OCI-LY7 (cell line): ENCODE measurements around the gene STAT5A. TPM values are rescaled to one million over a fixed set of nuclear protein-coding genes. Genes with fewer than 3 reads are reported as not detected.
"Not testable (repeated sequence)": the region's sequence is repeated elsewhere in the genome, so short reads cannot be mapped to it uniquely, and the experiment has no call there.

Experiments
- Bru-seq: library from RNA; stranded (reverse); fragments of 400-500 nt; gene quantifications from one replicate; lab custom pipeline; 2021; lab: Mats Ljungman, UMichigan
- BruChase-seq, 2 experiments: library from RNA; stranded (reverse); fragments of 400-500 nt; gene quantifications; one replicate each; lab custom pipeline; 2021; lab: Mats Ljungman, UMichigan
- BruUV-seq: library from RNA; stranded (reverse); fragments of 400-500 nt; replicated peaks from 2 replicates; lab custom pipeline; 2021; lab: Mats Ljungman, UMichigan
- CTCF ChIA-PET: fragments of 300-600 bp; sonication (Branson Sonifier 250); formaldehyde crosslinking; loops from one replicate; lab custom pipeline; 2022; ENCODE audit warnings: antibody characterized with exemption; ENCODE audit not compliant: unreplicated experiment; lab: Charles Lee
- POLR2A ChIA-PET: fragments of 300-600 bp; sonication (Branson Sonifier 250); formaldehyde crosslinking; loops from one replicate; lab custom pipeline; 2022; ENCODE audit warnings: antibody characterized with exemption; lab: Charles Lee
- DNase-seq: peaks from one replicate; pipeline ENCODE4 v3.0.0-alpha.2; 2015; ENCODE audit warnings: low spot score
- H2AFZ ChIP-seq: fragments of 200-600 bp; sonication (generic), shearing (Covaris generic); 2 replicates; pipeline ENCODE4 v1.6.1; 2014; ENCODE audit warnings: mild to moderate bottlenecking, antibody characterized with exemption, low read length, moderate library complexity
- H3K27ac ChIP-seq: fragments of 200-600 bp; sonication (generic); 2 replicates; pipeline ENCODE4 v1.5.1; 2014; ENCODE audit warnings: mixed run types, low read depth, mild to moderate bottlenecking, moderate library complexity, low read length, inconsistent platforms; ENCODE audit not compliant: poor library complexity, severe bottlenecking
- H3K36me3 ChIP-seq: fragments of 200-600 bp; sonication (generic); 2 replicates; pipeline ENCODE4 v1.6.1; 2014; ENCODE audit warnings: mild to moderate bottlenecking, antibody characterized with exemption, low read length, moderate library complexity, mixed read lengths; ENCODE audit not compliant: insufficient read depth
- H3K4me1 ChIP-seq: fragments of 200-600 bp; sonication (generic); 2 replicates; pipeline ENCODE4 v1.5.1; 2014; ENCODE audit warnings: mild to moderate bottlenecking, low read length; ENCODE audit not compliant: insufficient read depth, poor library complexity, severe bottlenecking
- H3K4me2 ChIP-seq: fragments of 200-600 bp; sonication (generic); 2 replicates; pipeline ENCODE4 v1.6.1; 2014; ENCODE audit warnings: mild to moderate bottlenecking, low read length
- H3K4me3 ChIP-seq: fragments of 200-600 bp; sonication (generic); 2 replicates; pipeline ENCODE4 v1.5.1; 2014; ENCODE audit warnings: mild to moderate bottlenecking, low read depth, low read length; ENCODE audit not compliant: poor library complexity, severe bottlenecking
- H3K79me2 ChIP-seq: fragments of 200-600 bp; sonication (generic); 2 replicates; pipeline ENCODE4 v1.6.1; 2016; ENCODE audit warnings: low read depth, mild to moderate bottlenecking, low read length, moderate library complexity, mixed read lengths; ENCODE audit not compliant: insufficient read depth
- H3K9me2 ChIP-seq: fragments of 200-600 bp; sonication (generic); 2 replicates; pipeline ENCODE4 v1.6.1; 2016; ENCODE audit warnings: mild to moderate bottlenecking, low read length, mixed read lengths; ENCODE audit not compliant: insufficient read depth
- H3K9me3 ChIP-seq: fragments of 200-600 bp; sonication (generic); 2 replicates; pipeline ENCODE4 v1.6.1; 2014; ENCODE audit warnings: mild to moderate bottlenecking, mixed run types, low read length, mixed read lengths
- H4K20me1 ChIP-seq: fragments of 200-600 bp; sonication (generic); 2 replicates; pipeline ENCODE4 v1.6.1; 2014; ENCODE audit warnings: mild to moderate bottlenecking, antibody characterized with exemption, low read length, moderate library complexity, mixed read lengths; ENCODE audit not compliant: insufficient read depth
- EZH2phosphoT487 ChIP-seq: fragments of 200-600 bp; sonication (generic); IDR thresholded peaks from 2 replicates; pipeline ENCODE4 v1.6.1; 2018; ENCODE audit warnings: low read depth, borderline replicate concordance, mild to moderate bottlenecking, mixed run types, antibody characterized with exemption, low read length, moderate library complexity, mixed read lengths
- intact Hi-C: fragments of 100-400 bp; cut with micrococcal nuclease; formaldehyde crosslinking; loops from one replicate; pipeline ENCODE4 v1.10.0; 2022; ENCODE audit not compliant: unreplicated experiment
- long read RNA-seq: library from polyadenylated mRNA; stranded (forward); transcript quantifications from one replicate; pipeline ENCODE4 v2.0.0, GENCODE V29; 2022
- total RNA-seq, 2 experiments: library from RNA; depleted of rRNA in 1 of 2; stranded (reverse); fragments of >200 nt in 1 of 2; shearing (Covaris generic) in 1 of 2; gene quantifications; 2 replicates each; pipeline ENCODE4 v1.2.3, GENCODE V29; 2014 to 2022
- TF ChIP-seq, protein P1 (sequence below): fragments of 200-600 bp; sonication (generic); conservative IDR thresholded peaks from 2 replicates; pipeline ENCODE4 v1.5.1; 2014; ENCODE audit warnings: mild to moderate bottlenecking, antibody characterized with exemption, low read length, moderate library complexity, mixed read lengths

The STAT5A gene
- total RNA-seq (2014; rRNA removed; shearing (Covaris generic)) (1.9 and 3.8 TPM in 2 replicates), total RNA-seq (2022) (7.9 TPM in 2 replicates), Bru-seq, nascent RNA (percentile 32 among the genes with signal in this experiment), BruChase-seq, experiment 1, labeled RNA remaining after a 6-hour chase (percentile 40 among the genes with signal in this experiment), BruChase-seq, experiment 2, labeled RNA remaining after a 2-hour chase (percentile 39 among the genes with signal in this experiment)
- long read RNA-seq, full-length matches to known transcripts = 8 of 20 reads
- long read RNA-seq, partial matches to known transcripts = 5 of 20 reads
- long read RNA-seq, other reads (novel, unspliced or antisense) = 7 of 20 reads

GRCh38 chr17:42287977-42288802, at the start of gene STAT5A:
STAT5A (plus strand) TSS chr17:42288498; CDS start chr17:42289412, 914 bp downstream.
- Histone ChIP-seq H3K79me2 (no peaks in the 10 kb centered on the region), H3K9me3 (no peaks in the 10 kb centered on the region), H3K4me2 (peak within 1 kb of the TSS; percentile 39), H4K20me1 (no peaks in the 10 kb centered on the region), H2AFZ (peak within 1 kb of the TSS; percentile 45; the same call in 1 of the 2 replicates), H3K4me1 (peaks cover 14% of the 10 kb centered on the region), H3K9me2 (no peaks in the 10 kb centered on the region), H3K36me3 (no peaks in the 10 kb centered on the region), H3K27ac (no peak within 1 kb of the TSS), H3K4me3 (peak within 1 kb of the TSS; percentile 47)
- intact Hi-C loops = no loop called here
- BruUV-seq = no TSS peak
- POLR2A ChIA-PET = interaction anchor here (0.5 kb wide), 1 partner anchor 10 kb away, joined by 3 read pairs; no protein-coding TSS in a partner anchor
- CTCF ChIA-PET = no interaction called here
- DNase-seq = peak; percentile 59
- TF ChIP-seq EZH2phosphoT487 = peak; percentile 82; the same call in 1 of the 2 replicates
- TF ChIP-seq, protein P1, sequence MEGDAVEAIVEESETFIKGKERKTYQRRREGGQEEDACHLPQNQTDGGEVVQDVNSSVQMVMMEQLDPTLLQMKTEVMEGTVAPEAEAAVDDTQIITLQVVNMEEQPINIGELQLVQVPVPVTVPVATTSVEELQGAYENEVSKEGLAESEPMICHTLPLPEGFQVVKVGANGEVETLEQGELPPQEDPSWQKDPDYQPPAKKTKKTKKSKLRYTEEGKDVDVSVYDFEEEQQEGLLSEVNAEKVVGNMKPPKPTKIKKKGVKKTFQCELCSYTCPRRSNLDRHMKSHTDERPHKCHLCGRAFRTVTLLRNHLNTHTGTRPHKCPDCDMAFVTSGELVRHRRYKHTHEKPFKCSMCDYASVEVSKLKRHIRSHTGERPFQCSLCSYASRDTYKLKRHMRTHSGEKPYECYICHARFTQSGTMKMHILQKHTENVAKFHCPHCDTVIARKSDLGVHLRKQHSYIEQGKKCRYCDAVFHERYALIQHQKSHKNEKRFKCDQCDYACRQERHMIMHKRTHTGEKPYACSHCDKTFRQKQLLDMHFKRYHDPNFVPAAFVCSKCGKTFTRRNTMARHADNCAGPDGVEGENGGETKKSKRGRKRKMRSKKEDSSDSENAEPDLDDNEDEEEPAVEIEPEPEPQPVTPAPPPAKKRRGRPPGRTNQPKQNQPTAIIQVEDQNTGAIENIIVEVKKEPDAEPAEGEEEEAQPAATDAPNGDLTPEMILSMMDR = no peak

DNA sequence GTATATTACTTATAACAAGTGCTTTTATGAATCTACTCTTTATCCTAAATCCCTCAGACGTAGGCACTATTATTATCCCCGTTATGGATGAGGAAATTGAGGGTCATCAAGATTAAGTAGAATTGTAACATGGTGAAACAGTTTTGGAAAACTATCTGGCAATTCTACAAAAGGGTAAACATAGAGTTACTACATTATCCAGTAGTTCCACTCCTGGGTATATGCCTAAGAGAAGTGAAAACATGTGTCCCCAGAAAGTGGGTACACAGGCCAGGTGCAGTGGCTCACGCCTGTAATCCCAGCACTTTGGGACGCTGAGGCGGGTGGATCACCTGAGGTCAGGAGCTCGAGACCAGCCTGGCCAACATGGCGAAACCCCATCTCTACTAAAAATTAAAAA, 48.7 kb upstream of the STAT5A start:
- H3K9me3 ChIP-seq, H2AFZ ChIP-seq, H3K27ac ChIP-seq, H3K36me3 ChIP-seq, POLR2A ChIA-PET, H3K79me2 ChIP-seq, H3K4me1 ChIP-seq, H4K20me1 ChIP-seq, intact Hi-C loops, DNase-seq, BruUV-seq, CTCF ChIA-PET, H3K9me2 ChIP-seq, H3K4me3 ChIP-seq, H3K4me2 ChIP-seq: not testable (repeated sequence)

DNA sequence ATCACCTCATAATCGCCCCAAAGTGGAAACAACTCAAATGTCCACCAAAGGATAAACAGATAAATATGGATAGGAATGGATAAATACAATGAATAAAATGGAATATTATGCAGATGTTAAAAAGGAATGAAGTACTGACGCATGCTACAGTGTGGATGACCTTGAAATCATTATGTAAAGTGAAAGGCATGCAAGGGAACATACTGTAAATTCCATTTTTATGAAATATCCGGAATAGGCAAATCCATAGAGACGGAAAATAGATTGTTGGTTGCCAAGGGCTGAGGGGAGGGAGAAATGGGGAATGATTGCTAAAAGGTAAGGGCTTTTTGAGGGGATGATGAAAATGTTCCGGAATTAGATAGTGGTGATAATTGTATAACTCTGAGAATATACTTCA, 48.1 kb upstream of the STAT5A start:
- intact Hi-C loops = no loop called here
- H3K4me2 ChIP-seq = no peak overlapping the region
- no peaks in the 10 kb centered on the region for H3K9me2 ChIP-seq
- H3K36me3 ChIP-seq = no peaks in the 10 kb centered on the region
- no peaks in the 10 kb centered on the region for H4K20me1 ChIP-seq
- H3K9me3 ChIP-seq = no peaks in the 10 kb centered on the region
- DNase-seq = no peak
- BruUV-seq = no TSS peak
- TF ChIP-seq, protein P1 = no peak
- TF ChIP-seq EZH2phosphoT487 = no peak
- H3K4me1 ChIP-seq = no peaks in the 10 kb centered on the region
- ChIA-PET POLR2A (no interaction called here), CTCF (no interaction called here)
- H2AFZ ChIP-seq = no peak overlapping the region
- no peak overlapping the region for H3K27ac ChIP-seq
- H3K79me2 ChIP-seq = no peaks in the 10 kb centered on the region
- no peak overlapping the region for H3K4me3 ChIP-seq

GRCh38 chr17:42240863-42241262, 47.4 kb upstream of the STAT5A start:
- CTCF ChIA-PET, BruUV-seq: not testable (repeated sequence)

More at GRCh38 chr17:42240863-42241262, 47.4 kb upstream of the STAT5A start:
- H3K9me2 ChIP-seq, H3K36me3 ChIP-seq, H3K27ac ChIP-seq, H3K4me3 ChIP-seq, intact Hi-C loops, H3K4me1 ChIP-seq, H3K9me3 ChIP-seq, H4K20me1 ChIP-seq, DNase-seq, H3K4me2 ChIP-seq, H2AFZ ChIP-seq, POLR2A ChIA-PET, H3K79me2 ChIP-seq: not testable (repeated sequence)
